DMS 273 (cell line): ENCODE data around the gene SPRR4.
"Not testable (repeated sequence)": the region's sequence is repeated elsewhere in the genome, so short reads cannot be mapped to it uniquely, and the experiment has no call there.

ENCODE experiments used
- DNase-seq: peaks from one replicate; lab custom pipeline; 2025; ENCODE audit not compliant: unreplicated experiment; lab: John Stamatoyannopoulos, UW

Gene SPRR4

GRCh38 chr1:153011235-153011758 is 40.8 kb downstream of the SPRR4 start:
- not testable (repeated sequence) for DNase-seq

DNA sequence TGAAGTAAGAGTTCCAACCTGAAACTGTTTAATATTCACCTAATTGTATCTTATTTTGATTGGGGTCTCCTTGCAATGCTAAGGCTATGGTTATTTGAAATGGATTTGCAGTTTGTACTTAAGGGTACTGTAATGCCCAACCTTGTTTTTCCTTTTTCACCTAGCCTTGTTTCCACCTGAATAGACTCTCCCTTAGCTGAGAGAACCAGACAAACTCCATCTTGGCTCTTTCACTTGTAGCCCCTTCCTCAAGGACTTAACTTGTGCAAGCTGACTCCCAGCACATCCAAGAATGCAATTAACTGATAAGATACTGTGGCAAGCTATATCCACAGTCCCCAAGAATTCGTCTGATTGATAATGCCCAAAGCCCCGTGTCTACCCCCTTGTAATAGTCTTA is 51.4 kb downstream of the SPRR4 start:
- DNase-seq: not testable (repeated sequence)
